ENCODE measurements around the gene LDHD. TPM values are rescaled to one million over a fixed set of nuclear protein-coding genes. Genes with fewer than 3 reads are reported as not detected.
"Not testable (repeated sequence)": the region's sequence is repeated elsewhere in the genome, so short reads cannot be mapped to it uniquely, and the experiment has no call there.

The LDHD gene
- total and polyA plus RNA-seq, 2 of the 13 experiments (the other 11 are each of a cell fraction or from before 2014, with no cell fraction given): 9.1 to 9.8 TPM

GRCh38 chr16:75092777-75093176, 23.8 kb downstream of the LDHD start:
- Histone ChIP-seq H3K79me2 (ENCODE audit: insufficient read depth, low read length) (peaks cover 59% of the 10 kb centered on the region), H3K27me3 (ENCODE audit: control insufficient read depth in 1 of 2, insufficient read depth in 2 of 2, low read length in 2 of 2) (no peaks in the 10 kb centered on the region), H3K4me3 (replicated peaks in 1 of 3; ENCODE audit: insufficient read depth in 1 of 3, low read depth in 2 of 3, low read length in 3 of 3) (no peak overlapping the region), H3K9ac (ENCODE audit: insufficient read depth, low read depth, low read length) (no peak overlapping the region), H3K4me2 (ENCODE audit: low read depth, low read length) (no peak overlapping the region), H3K9me3 (ENCODE audit: low read length) (no peaks in the 10 kb centered on the region), H3K4me1 (ENCODE audit: insufficient read depth, low read length) (peaks cover 75% of the 10 kb centered on the region), H3K36me3 (replicated peaks in 1 of 2; ENCODE audit: control insufficient read depth in 1 of 2, insufficient read depth in 2 of 2, low read length in 2 of 2) (peaks cover 26 to 27% of the 10 kb centered on the region in 2 experiments), H4K20me1 (ENCODE audit: insufficient read depth, low read length) (peaks cover 35% of the 10 kb centered on the region), H3K27ac (ENCODE audit: extremely low read length, insufficient read depth, low read length) (no peak overlapping the region), H2AFZ (ENCODE audit: low read length) (no peak overlapping the region)
- ATAC-seq (no peak), FAIRE-seq (no peak), DNase-seq (ENCODE audit: low spot score) (no peak)
- ChIA-PET CTCF (ENCODE audit: low intra/inter-chr PET ratio, low total read pairs) (no interaction called here), POLR2A (no interaction called here)
- WGBS (ENCODE audit: low lambda C conversion rate): 89% methylated on average over 7 of the region's 7 CpGs
- TF ChIP-seq ZNF446 (CRISPR knock-in tag; IDR thresholded peaks at IDR 0.05) (no peak), SIX1 (CRISPR knock-in tag; IDR thresholded peaks at IDR 0.05; ENCODE audit: borderline replicate concordance) (no peak), HNF1A (IDR thresholded peaks at IDR 0.05; ENCODE audit: low read depth) (no peak), HNF1A (CRISPR knock-in tag; IDR thresholded peaks at IDR 0.05; ENCODE audit: borderline replicate concordance) (no peak)
- in situ Hi-C loops (cut with HindIII; ENCODE audit: extremely low pct_ligation_motif_present, low pct_unique_long_range_greater_than_20kb) (no loop called here), intact Hi-C loops (cut with micrococcal nuclease; ENCODE audit: unreplicated experiment) (no loop called here)
- BruUV-seq (replicated peaks): no TSS peak

DNA sequence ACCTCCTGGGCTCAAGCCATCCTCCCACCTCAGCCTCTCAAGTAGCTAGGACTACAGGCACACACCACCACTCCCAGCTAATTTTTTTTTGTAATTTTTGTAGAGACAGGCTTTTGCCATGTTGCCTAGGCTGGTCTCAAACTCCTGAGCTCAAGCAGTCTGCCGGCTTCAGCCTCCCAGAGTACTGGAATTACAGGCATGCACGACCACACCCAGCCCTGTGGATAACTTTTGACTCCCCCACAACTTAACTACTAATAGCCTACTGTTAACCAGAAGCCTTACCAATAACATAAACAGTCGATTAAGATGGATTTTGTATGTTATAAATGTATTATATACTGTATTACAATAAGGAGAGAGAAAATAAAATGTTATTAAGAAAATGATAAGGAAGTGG, 25.0 kb downstream of the LDHD start:
- peaks cover 81% of the 10 kb centered on the region for H3K4me1 ChIP-seq (ENCODE audit: insufficient read depth, low read length)
- H3K36me3 ChIP-seq (replicated peaks in 1 of 2; ENCODE audit: control insufficient read depth in 1 of 2, insufficient read depth in 2 of 2, low read length in 2 of 2): peaks cover 26 to 27% of the 10 kb centered on the region in 2 experiments
- in situ Hi-C loops (cut with HindIII; ENCODE audit: extremely low pct_ligation_motif_present, low pct_unique_long_range_greater_than_20kb); intact Hi-C loops (cut with micrococcal nuclease; ENCODE audit: unreplicated experiment); H3K9ac ChIP-seq (ENCODE audit: insufficient read depth, low read depth, low read length); H3K4me3 ChIP-seq (replicated peaks in 1 of 3; ENCODE audit: insufficient read depth in 1 of 3, low read depth in 2 of 3, low read length in 3 of 3); H3K9me3 ChIP-seq (ENCODE audit: low read length); ATAC-seq; H3K27ac ChIP-seq (ENCODE audit: extremely low read length, insufficient read depth, low read length); H3K27me3 ChIP-seq (ENCODE audit: control insufficient read depth in 1 of 2, insufficient read depth in 2 of 2, low read length in 2 of 2); H3K4me2 ChIP-seq (ENCODE audit: low read depth, low read length); FAIRE-seq; H2AFZ ChIP-seq (ENCODE audit: low read length); CTCF ChIA-PET (ENCODE audit: low intra/inter-chr PET ratio, low total read pairs); DNase-seq (ENCODE audit: low spot score); BruUV-seq (replicated peaks); POLR2A ChIA-PET: not testable (repeated sequence)
- WGBS (ENCODE audit: low lambda C conversion rate): 89% methylated on average over 3 of the region's 3 CpGs
- peaks cover 70% of the 10 kb centered on the region for H3K79me2 ChIP-seq (ENCODE audit: insufficient read depth, low read length)
- H4K20me1 ChIP-seq (ENCODE audit: insufficient read depth, low read length): peaks cover 46% of the 10 kb centered on the region
